GM19239 (cell line): ENCODE measurements around the gene DUS4L.

ENCODE experiments used
- DNase-seq: peaks from one replicate; pipeline ENCODE4 v3.0.0; 2011; ENCODE audit warnings: low spot score; ENCODE audit not compliant: insufficient read length
- FAIRE-seq: peaks from 2 replicates; lab custom pipeline; 2011; peaks lifted over from hg19 to GRCh38; lab: Jason Lieb, UNC

The DUS4L gene

DNA sequence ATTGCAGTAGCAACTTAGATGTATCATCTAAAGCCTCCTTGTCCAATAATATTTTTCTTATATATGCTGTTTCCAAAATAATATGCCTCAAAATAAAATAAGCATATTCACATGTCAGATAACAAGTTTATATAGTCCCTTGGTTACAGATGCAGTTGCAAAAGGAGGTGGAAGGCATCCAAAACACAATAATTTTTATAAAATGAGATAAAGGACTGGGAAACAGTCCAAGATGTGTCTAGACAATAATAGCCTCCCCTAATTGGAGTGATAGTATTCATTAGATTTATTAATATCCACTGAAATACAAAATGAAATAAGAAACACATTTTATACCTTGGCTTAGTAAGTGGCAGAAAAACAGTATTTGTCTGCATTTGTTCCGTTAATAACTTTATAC is 46.6 kb downstream of the DUS4L start:
- FAIRE-seq (no peak), DNase-seq (no peak)

DNA sequence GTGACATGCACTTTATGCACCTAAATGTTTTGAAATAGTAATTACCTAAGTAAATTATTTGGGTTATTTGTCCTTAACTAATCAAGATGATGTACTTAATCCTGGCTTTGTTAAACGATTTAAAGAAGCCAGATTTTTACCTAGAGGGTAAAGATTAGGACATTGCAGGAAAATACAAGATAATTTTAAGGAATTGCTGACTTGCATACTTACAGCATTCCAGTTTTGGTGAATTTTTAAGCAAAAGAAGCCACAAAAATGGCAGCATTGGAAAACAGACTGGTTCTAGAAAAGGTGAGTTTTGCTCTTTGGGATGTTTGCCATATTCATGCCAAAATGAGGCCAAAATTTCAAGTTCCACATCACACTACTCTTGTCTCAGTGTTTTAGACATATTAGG is 49.7 kb downstream of the DUS4L start:
- no peak for DNase-seq
- no peak for FAIRE-seq

DNA sequence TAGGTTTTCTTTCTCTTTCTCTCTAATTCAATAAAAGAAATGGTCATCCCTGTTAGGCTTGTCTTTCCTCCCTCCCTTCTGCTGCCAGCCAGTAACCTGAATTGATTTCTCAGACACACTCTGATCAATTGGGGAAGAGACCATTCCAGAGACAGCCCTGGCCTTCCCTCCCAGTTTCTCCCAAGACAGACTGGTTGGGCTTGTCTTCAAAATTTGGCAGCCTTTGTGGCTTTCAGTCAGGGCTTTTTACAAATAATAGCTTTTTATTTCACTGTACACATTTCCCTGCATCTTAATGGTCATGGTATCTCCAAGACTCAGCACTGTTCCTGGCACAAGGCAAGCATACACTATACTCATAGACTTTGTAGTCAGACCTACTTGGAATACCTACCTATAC is 50.2 kb downstream of the DUS4L start:
- no peak for FAIRE-seq

DNA sequence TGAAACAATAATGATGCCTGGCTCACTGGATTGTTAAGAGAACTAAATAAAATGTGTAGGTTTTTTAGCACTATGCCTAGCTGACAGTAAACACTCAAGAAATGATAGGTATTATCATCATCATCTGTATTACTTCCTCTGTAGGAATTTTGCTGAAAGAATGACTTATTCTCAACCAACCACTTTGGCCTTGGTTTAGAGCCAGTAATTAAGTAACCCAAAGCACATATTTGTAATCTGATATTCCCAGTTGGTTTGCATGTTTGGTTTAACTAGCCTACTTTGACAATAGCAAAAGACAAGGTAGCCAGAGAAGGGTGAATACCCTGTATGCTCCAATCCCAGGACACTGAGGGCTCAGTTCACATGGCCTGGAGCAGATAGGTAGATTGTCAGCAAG is 50.7 kb downstream of the DUS4L start:
- no peak for FAIRE-seq
- DNase-seq = no peak

More for the DNA sequence above, 50.2 kb downstream of the DUS4L start:
- no peak for DNase-seq

DNA sequence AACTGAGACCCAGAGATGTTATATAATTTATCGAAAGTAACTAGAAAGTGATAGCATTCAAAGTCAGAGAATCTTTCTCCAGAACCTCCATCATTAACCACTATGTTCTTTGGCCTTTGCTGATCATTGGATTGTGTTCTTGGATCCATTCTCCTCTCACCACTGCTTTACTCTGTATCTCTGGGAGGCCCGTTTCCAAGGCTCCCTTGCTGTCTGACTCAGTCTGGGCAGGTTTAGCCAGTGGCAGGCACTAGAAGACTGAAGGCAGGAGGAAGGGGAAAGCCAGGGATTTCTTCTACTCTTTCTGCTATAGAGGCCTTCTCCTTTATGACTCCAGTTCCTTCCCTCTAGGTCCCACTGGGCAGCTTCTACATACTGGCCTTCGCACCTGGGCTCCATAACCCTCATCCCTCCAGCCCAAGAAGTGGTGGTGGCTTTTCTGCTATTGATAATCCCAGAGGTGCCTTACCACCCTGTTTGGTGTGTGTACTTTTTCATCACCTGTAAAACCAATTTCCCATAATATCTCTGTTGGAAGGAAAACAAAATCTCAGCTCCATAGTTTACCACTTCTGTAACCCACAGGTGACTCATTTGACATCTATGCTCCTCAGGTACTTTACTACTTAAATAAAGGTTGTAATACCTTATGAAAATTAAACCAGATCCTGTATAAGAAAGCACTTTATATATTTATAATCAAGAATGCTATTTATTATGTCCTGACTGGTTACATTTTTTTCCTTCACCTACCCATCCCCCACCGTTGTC is 52.3 kb downstream of the DUS4L start:
- no peak for FAIRE-seq

DNA sequence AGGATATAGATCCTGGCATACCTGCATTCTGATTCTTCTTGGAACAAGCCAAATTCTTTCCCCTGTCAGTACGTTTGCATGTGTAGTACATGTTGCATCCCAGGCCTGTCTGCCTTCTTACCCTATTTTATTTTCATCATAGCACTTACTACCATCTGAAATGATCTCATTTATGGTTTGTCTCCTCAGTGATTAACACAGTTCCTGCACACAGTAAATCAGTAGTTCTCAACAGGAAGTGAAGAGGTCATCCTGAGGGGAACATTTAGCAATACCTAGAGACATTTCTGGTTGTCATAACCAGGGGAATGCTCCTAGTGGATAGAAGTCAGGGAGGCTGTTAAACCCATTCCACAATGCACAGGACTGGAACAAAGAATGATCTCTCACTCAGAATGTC is 58.7 kb downstream of the DUS4L start:
- no peak for DNase-seq
- no peak for FAIRE-seq

More for the DNA sequence above, 52.3 kb downstream of the DUS4L start:
- no peak for DNase-seq

DNA sequence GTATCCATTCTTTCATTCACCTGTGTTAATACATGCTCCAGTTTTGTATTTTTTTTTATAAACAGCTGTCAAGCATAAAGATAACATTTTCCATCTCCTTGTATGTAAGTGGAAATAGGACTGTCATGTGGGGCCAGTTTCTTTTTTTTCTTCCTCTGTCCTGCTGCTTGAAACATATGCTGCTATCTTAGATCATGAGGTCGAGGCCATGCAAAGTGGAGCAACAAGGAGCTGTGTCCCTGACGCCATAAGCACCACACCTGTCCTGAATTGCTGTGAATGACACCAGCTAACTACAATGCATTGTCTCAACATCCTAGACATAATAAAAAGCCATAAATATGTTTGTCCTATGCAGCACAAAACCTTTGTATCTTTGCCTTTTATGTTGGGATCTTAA is 59.1 kb downstream of the DUS4L start:
- DNase-seq (no peak), FAIRE-seq (no peak)

DNA sequence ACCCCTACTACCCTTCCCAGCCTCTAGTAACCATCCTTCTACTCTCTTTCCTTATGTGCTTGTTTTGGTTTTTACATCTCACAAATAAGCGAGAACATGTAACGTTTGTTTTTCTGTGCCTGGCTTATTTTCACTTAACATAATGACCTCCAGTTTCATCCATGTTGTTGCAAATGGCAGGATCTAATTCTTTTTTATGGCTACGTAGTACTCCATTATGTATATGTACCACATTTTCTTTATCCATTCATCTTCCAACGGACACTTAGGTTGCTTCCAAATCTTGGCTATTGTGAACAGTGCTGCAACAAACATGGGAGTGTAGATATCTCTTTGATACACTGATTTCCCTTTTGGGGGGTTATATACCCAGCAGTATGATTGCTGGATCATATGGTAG is 63.2 kb downstream of the DUS4L start:
- DNase-seq = no peak
- FAIRE-seq = no peak
